ENCODE data around the gene PDLIM3. TPM values are rescaled to one million over a fixed set of nuclear protein-coding genes. Genes with fewer than 3 reads are reported as not detected.

The PDLIM3 gene
- total and polyA plus RNA-seq, 8 donors, result 12.9 to 43.1 (median 14.9) TPM

DNA sequence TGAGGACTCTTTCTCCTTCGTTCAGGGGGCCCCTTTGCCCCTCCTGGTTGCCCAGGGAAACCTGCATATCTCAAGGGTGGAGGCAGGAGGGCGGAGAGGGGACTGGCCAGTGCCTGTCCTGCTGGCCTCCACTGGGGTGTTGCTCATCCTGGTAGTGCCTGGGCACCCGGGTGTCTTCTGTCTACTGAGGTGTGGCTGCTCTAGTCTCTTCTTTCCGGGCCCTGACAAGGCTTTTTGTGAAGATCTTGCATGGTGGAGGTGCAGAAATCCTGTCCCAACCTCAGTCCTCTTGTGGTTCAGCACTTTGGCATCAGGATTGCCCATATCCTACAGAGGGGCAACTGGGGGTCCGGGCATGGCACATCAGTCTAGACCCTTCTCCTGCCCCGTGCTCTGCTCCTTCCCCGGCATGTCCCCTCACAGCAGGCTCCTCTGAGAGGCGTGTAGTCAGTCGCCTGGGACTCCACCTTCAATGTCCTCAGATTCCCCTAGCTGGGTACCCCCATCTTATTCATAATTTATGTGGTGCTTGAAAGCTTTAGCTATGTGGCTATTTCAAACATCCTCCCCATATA lies 65.6 kb downstream of the PDLIM3 start:
- Histone ChIP-seq H3K27ac (no peak overlapping the region), H3K9me3 (no peaks in the 10 kb centered on the region), H3K36me3 (no peaks in the 10 kb centered on the region), H3K27me3 (peaks cover 0 to 43% of the 10 kb centered on the region in 2 donors), H3K4me1 (peaks cover 0 to 6% of the 10 kb centered on the region in 2 donors), H3K4me3 (no peak overlapping the region)
- ATAC-seq (no peak), DNase-seq (no peak)
- intact Hi-C loops (cut with DNase I), result loop anchor here in 1 of 2 donors (10.0 kb wide), 1 partner anchor 125 kb away; no protein-coding TSS in a partner anchor
- TF ChIP-seq, protein P1, sequence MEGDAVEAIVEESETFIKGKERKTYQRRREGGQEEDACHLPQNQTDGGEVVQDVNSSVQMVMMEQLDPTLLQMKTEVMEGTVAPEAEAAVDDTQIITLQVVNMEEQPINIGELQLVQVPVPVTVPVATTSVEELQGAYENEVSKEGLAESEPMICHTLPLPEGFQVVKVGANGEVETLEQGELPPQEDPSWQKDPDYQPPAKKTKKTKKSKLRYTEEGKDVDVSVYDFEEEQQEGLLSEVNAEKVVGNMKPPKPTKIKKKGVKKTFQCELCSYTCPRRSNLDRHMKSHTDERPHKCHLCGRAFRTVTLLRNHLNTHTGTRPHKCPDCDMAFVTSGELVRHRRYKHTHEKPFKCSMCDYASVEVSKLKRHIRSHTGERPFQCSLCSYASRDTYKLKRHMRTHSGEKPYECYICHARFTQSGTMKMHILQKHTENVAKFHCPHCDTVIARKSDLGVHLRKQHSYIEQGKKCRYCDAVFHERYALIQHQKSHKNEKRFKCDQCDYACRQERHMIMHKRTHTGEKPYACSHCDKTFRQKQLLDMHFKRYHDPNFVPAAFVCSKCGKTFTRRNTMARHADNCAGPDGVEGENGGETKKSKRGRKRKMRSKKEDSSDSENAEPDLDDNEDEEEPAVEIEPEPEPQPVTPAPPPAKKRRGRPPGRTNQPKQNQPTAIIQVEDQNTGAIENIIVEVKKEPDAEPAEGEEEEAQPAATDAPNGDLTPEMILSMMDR (IDR thresholded peaks at IDR 0.05), result no peak

DNA sequence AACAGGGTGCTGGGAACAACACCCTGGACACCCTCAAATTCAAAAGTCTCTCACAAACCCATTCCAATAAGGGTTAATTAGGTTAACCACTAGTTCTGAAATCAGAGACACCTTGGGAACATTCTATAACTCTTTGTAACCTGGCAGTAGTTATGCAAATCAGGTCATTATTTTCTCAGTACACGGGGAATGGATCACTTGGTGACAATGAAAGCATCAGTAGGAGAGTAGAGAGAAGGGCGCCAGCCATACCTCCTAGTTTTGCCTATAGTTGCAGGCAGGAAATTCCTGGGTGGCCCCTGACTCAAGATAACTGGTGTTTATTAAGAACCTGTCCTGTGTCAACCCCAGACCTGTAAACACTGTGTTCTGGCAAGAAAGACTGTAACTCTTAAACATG lies 66.3 kb downstream of the PDLIM3 start:
- TF ChIP-seq, protein P1 (IDR thresholded peaks at IDR 0.05), result no peak
- DNase-seq (no peak), ATAC-seq (no peak)
- Histone ChIP-seq H3K4me1 (peaks cover 0 to 6% of the 10 kb centered on the region in 2 donors), H3K27me3 (peaks cover 0 to 43% of the 10 kb centered on the region in 2 donors), H3K9me3 (no peaks in the 10 kb centered on the region), H3K36me3 (no peaks in the 10 kb centered on the region), H3K27ac (no peak overlapping the region), H3K4me3 (no peak overlapping the region)
- intact Hi-C loops (cut with DNase I), result no loop called here

DNA sequence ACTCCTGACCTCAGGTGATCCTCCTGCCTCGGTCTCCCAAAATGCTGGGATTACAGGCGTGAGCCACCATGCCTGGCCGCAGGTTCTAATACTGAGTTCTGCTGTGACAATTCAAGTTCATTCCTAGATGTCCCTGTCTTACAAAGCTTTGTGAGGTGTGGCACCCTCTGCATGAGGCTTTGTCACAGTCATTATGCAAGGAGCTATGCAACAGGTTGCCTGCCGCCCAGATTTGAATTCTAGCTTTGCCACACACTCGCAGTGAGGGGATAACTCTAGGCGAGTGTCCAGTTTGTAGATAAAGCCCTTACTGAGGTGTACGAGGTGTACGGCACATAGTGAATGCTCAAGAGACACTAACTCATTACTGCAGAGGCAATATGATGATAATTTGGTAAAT lies 67.3 kb downstream of the PDLIM3 start:
- TF ChIP-seq, protein P1 (IDR thresholded peaks at IDR 0.05), result no peak
- DNase-seq (no peak), ATAC-seq (no peak)
- Histone ChIP-seq H3K4me3 (no peak overlapping the region), H3K27me3 (peaks cover 0 to 38% of the 10 kb centered on the region in 2 donors), H3K9me3 (no peaks in the 10 kb centered on the region), H3K36me3 (no peaks in the 10 kb centered on the region), H3K27ac (no peak overlapping the region), H3K4me1 (peaks cover 0 to 6% of the 10 kb centered on the region in 2 donors)
- intact Hi-C loops (cut with DNase I), result no loop called here

DNA sequence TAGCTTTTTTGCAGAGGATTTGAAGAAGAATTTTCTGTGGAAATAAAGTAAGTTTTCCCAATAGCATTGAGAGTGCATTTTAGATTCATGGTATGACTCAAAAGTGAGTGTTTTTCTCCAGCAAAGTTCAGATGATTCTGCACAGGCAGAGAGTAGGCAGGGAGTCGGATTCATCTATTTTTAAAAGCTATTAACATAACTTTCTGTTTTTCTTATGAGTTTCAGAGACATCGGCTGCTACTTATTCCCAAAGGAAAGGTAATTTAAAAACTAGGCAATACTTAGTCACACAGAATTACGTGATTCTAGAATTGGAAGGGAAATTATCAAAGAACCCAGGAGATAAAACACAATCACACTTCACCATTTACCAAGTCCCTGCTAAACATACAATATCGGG lies 68.2 kb downstream of the PDLIM3 start:
- no peak for ATAC-seq
- H3K4me3 ChIP-seq, result no peak overlapping the region
- H3K36me3 ChIP-seq, result no peaks in the 10 kb centered on the region
- peaks cover 0 to 4% of the 10 kb centered on the region in 2 donors for H3K4me1 ChIP-seq
- TF ChIP-seq, protein P1 (IDR thresholded peaks at IDR 0.05), result no peak
- no peaks in the 10 kb centered on the region for H3K9me3 ChIP-seq
- no peak for DNase-seq
- H3K27ac ChIP-seq, result no peak overlapping the region
- peaks cover 0 to 29% of the 10 kb centered on the region in 2 donors for H3K27me3 ChIP-seq
- intact Hi-C loops (cut with DNase I), result no loop called here

DNA sequence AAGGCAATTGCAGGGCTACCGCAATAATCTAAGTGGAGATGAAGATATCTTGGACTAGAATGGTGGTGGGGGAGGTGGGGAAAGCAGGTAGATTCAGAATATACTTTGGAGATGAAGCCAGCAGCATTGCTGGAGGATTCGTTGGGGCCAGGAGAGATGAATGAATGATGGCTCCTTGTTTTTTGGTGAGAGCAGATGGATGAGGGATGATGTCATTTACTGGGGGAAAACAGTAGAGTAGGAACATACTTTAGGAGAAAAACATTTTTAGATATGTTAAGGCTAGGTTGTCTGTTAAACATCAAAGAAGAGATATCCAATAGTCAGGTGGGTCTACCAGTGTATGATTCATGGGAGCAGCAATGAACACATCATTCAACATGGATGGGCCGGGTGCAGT lies 69.6 kb downstream of the PDLIM3 start:
- DNase-seq (no peak), ATAC-seq (no peak)
- Histone ChIP-seq H3K4me1 (no peaks in the 10 kb centered on the region), H3K9me3 (no peaks in the 10 kb centered on the region), H3K27ac (no peak overlapping the region), H3K36me3 (no peaks in the 10 kb centered on the region), H3K27me3 (peaks cover 0 to 18% of the 10 kb centered on the region in 2 donors), H3K4me3 (no peak overlapping the region)
- TF ChIP-seq, protein P1 (IDR thresholded peaks at IDR 0.05), result no peak
- intact Hi-C loops (cut with DNase I), result no loop called here

Data from left lung (tissue), 10 donors.